SJSA1 (cell line): Measurements from ENCODE around the gene HOXB4. TPM values are rescaled to one million over a fixed set of nuclear protein-coding genes. Genes with fewer than 3 reads are reported as not detected.

Source experiments
- DNase-seq, 2 experiments: peaks; one replicate each; pipeline ENCODE4 v3.0.0-alpha.2; 2015 to 2020; ENCODE audit warnings: low spot score in 2 of 2, low read depth in 1 of 2
- H3K27ac ChIP-seq: fragments of 250-450 bp; sonication (Bioruptor Pico); 2 replicates; pipeline ENCODE4 v1.5.1; 2020; ENCODE audit warnings: mild to moderate bottlenecking, moderate library complexity
- H3K27me3 ChIP-seq: fragments of 250-450 bp; sonication (Bioruptor Pico); replicated peaks from 2 replicates; pipeline ENCODE4 v1.5.1; 2020; ENCODE audit warnings: mild to moderate bottlenecking, moderate library complexity
- H3K36me3 ChIP-seq: fragments of 250-450 bp; sonication (Bioruptor Pico); 2 replicates; pipeline ENCODE4 v1.5.1; 2020; ENCODE audit warnings: mild to moderate bottlenecking
- H3K4me1 ChIP-seq: fragments of 250-450 bp; sonication (Bioruptor Pico); replicated peaks from 2 replicates; pipeline ENCODE4 v1.6.1; 2021; ENCODE audit warnings: mild to moderate bottlenecking
- H3K4me3 ChIP-seq: fragments of 250-450 bp; sonication (Bioruptor Pico); 2 replicates; pipeline ENCODE4 v1.5.1; 2020; ENCODE audit warnings: mild to moderate bottlenecking
- H3K9me3 ChIP-seq: fragments of 250-450 bp; sonication (Bioruptor Pico); replicated peaks from 2 replicates; pipeline ENCODE4 v1.5.1; 2020; ENCODE audit warnings: mild to moderate bottlenecking
- total RNA-seq: library from RNA; depleted of rRNA; stranded (reverse); fragments of >200 nt; shearing (Covaris generic); gene quantifications from 2 replicates; pipeline ENCODE4 v1.2.3, GENCODE V29; 2014

Gene HOXB4
- total RNA-seq, 1 experiment from 2014 or later = 3.2 TPM

- DNase-seq = no peak
- H3K4me3 ChIP-seq = no peak overlapping the region
- H3K27me3 ChIP-seq = no peaks in the 10 kb centered on the region
- no peaks in the 10 kb centered on the region for H3K9me3 ChIP-seq
- H3K36me3 ChIP-seq = peaks cover 11% of the 10 kb centered on the region
- H3K4me1 ChIP-seq = peaks cover 21% of the 10 kb centered on the region
- no peak overlapping the region for H3K27ac ChIP-seq
Observed at GRCh38 chr17:48592577-48592976, 14.4 kb upstream of the HOXB4 start.

- Histone ChIP-seq H3K4me1 (peaks cover 21% of the 10 kb centered on the region), H3K27me3 (no peaks in the 10 kb centered on the region), H3K9me3 (no peaks in the 10 kb centered on the region), H3K4me3 (no peak overlapping the region), H3K36me3 (peaks cover 11% of the 10 kb centered on the region), H3K27ac (no peak overlapping the region)
- no peak for DNase-seq
Observed at GRCh38 chr17:48592057-48592514, 13.9 kb upstream of the HOXB4 start.

GRCh38 chr17:48591255-48592056 lies 13.3 kb upstream of the HOXB4 start:
- Histone ChIP-seq H3K27me3 (no peaks in the 10 kb centered on the region), H3K4me3 (no peak overlapping the region), H3K36me3 (peaks cover 9% of the 10 kb centered on the region), H3K4me1 (peaks cover 22% of the 10 kb centered on the region), H3K9me3 (no peaks in the 10 kb centered on the region), H3K27ac (no peak overlapping the region)
- no peak for DNase-seq

GRCh38 chr17:48590607-48591161 lies 12.5 kb upstream of the HOXB4 start:
- peaks cover 4% of the 10 kb centered on the region; the same call in 1 of the 2 replicates for H3K36me3 ChIP-seq
- H3K4me3 ChIP-seq = no peak overlapping the region
- H3K27me3 ChIP-seq = no peaks in the 10 kb centered on the region
- H3K4me1 ChIP-seq = peaks cover 28% of the 10 kb centered on the region
- no peaks in the 10 kb centered on the region for H3K9me3 ChIP-seq
- no peak for DNase-seq
- H3K27ac ChIP-seq = no peak overlapping the region

- Histone ChIP-seq H3K27ac (no peak within 1 kb of the TSS), H3K9me3 (no peaks in the 10 kb centered on the region), H3K36me3 (0 out of 2 replicates have a peak, but pooled peaks cover 4% of the 10 kb centered on the region), H3K27me3 (no peaks in the 10 kb centered on the region), H3K4me3 (no peak within 1 kb of the TSS), H3K4me1 (peaks cover 30% of the 10 kb centered on the region)
- no peak for DNase-seq
Observed at GRCh38 chr17:48589831-48590606, 11.9 kb upstream of the HOXB4 start, which contains the start of gene HOXB3. Gene HOXB3 (minus strand): TSS chr17:48590241. CDS start chr17:48552474, 37,767 bp downstream.

GRCh38 chr17:48589060-48589830 lies 11.1 kb upstream of the HOXB4 start:
- peaks cover 32% of the 10 kb centered on the region for H3K4me1 ChIP-seq
- H3K27me3 ChIP-seq = no peaks in the 10 kb centered on the region
- H3K36me3 ChIP-seq = 0 out of 2 replicates have a peak, but pooled peaks cover 4% of the 10 kb centered on the region
- no peak overlapping the region for H3K27ac ChIP-seq
- no peaks in the 10 kb centered on the region for H3K9me3 ChIP-seq
- no peak for DNase-seq
- no peak overlapping the region for H3K4me3 ChIP-seq

- Histone ChIP-seq H3K36me3 (0 out of 2 replicates have a peak, but pooled peaks cover 4% of the 10 kb centered on the region), H3K27ac (no peak overlapping the region), H3K9me3 (no peaks in the 10 kb centered on the region), H3K4me3 (no peak overlapping the region), H3K4me1 (peaks cover 28% of the 10 kb centered on the region), H3K27me3 (no peaks in the 10 kb centered on the region)
- no peak for DNase-seq
Observed at GRCh38 chr17:48588528-48588927, 10.4 kb upstream of the HOXB4 start.

- Histone ChIP-seq H3K9me3 (no peaks in the 10 kb centered on the region), H3K4me3 (no peak overlapping the region), H3K27me3 (no peaks in the 10 kb centered on the region), H3K4me1 (peaks cover 23% of the 10 kb centered on the region), H3K27ac (no peak overlapping the region), H3K36me3 (0 out of 2 replicates have a peak, but pooled peaks cover under 1% of the 10 kb centered on the region)
- DNase-seq = no peak
Observed at GRCh38 chr17:48588074-48588415, 9.9 kb upstream of the HOXB4 start.

GRCh38 chr17:48587276-48588073 lies 9.3 kb upstream of the HOXB4 start:
- H3K4me3 ChIP-seq = no peak overlapping the region
- H3K36me3 ChIP-seq = no peaks in the 10 kb centered on the region
- H3K27me3 ChIP-seq = no peaks in the 10 kb centered on the region
- peaks cover 22% of the 10 kb centered on the region for H3K4me1 ChIP-seq
- no peaks in the 10 kb centered on the region for H3K9me3 ChIP-seq
- no peak for DNase-seq
- H3K27ac ChIP-seq = no peak overlapping the region

GRCh38 chr17:48586355-48587258 lies 8.5 kb upstream of the HOXB4 start:
- H3K4me3 ChIP-seq = no peak overlapping the region
- no peaks in the 10 kb centered on the region for H3K9me3 ChIP-seq
- no peaks in the 10 kb centered on the region for H3K27me3 ChIP-seq
- peaks cover 22% of the 10 kb centered on the region for H3K4me1 ChIP-seq
- DNase-seq = no peak
- no peaks in the 10 kb centered on the region for H3K36me3 ChIP-seq
- H3K27ac ChIP-seq = no peak overlapping the region

- DNase-seq = no peak
- Histone ChIP-seq H3K27ac (no peak overlapping the region), H3K4me1 (peaks cover 22% of the 10 kb centered on the region), H3K36me3 (no peaks in the 10 kb centered on the region), H3K9me3 (no peaks in the 10 kb centered on the region), H3K4me3 (no peak overlapping the region), H3K27me3 (no peaks in the 10 kb centered on the region)
Observed at GRCh38 chr17:48584223-48584741, 6.1 kb upstream of the HOXB4 start.
